NCI-H2081 (cell line): ENCODE results near the gene E2F4.

Source experiments
- DNase-seq, 2 experiments: peaks; one replicate each; lab custom pipeline; 2025; lab: John Stamatoyannopoulos, UW

The E2F4 gene

DNA sequence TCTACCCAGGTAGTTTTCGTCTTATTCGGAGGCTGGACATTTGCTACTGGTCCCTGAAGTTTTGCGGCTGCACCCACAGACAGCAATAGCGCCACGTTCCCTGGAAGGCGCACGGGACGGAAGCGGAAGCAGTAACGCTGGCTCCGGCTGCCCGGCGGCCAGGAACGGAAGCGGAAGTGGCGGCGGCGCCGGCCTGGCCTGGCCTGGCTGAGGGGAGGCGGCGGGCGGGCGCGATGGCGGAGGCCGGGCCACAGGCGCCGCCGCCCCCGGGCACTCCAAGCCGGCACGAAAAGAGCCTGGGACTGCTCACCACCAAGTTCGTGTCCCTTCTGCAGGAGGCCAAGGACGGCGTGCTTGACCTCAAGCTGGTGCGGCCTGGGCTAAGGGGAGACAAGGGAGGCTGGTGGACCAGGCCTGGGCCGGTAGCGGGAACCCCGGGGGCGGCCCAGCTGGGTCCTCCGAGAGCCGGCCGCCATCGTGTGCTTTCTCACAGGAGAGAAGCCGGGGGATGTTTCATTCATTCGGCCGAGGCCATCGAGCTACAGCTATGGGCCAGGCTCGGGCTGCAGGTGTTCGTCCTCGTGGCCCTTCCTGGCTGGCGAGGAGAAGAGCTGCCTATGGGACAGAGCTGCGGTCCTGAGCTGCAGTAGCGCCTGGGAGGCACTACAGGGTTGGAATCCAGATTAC is at the start of gene E2F4:
TSS of gene E2F4 (plus strand) at position 161 of the 687 bp plus-strand sequence. CDS start at position 234, 73 bp downstream.
- peak; percentile 83 to 89 for DNase-seq

- no peak for DNase-seq
Observed at GRCh38 chr16:67142342-67142741, 49.6 kb upstream of the E2F4 start.

DNA sequence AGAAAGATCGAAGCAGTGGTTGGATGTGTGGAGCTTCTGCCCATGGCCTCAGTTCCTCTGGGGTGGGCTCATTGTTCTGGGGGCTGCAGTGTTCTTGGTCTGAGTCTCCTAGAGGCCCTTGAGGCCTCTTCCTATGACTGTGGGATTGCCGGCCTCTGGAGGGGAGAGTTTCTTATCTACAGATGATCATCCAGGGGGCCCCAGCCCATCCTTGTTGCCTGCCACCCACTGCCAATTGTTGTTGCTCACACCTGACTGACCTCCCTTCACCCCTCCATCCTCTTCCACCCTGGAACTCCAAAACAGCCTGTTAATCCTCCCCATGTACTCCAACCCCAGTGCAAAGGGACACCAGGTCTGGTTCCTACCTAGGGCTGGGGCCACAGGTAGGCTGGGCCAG is 47.0 kb upstream of the E2F4 start:
- DNase-seq = no peak

DNA sequence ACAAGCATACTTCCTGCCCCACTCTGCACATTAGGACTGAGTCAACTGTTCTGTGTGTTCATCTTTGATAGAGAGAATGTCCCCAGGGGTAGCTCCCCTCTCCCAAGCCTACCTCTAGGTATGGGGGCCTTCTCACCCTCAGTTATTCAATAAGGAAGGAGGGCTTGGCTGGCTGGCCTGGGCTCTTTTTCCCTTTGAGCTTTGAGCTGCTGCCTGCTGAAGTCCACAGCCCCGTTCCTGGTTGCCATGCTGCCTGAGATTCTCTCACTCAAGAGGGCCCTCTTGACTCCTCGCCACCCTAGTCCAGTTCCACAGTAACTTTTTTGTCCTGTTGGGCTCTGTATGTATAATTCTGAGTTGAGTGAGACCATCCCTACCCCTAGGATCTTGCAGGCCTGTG is 46.2 kb upstream of the E2F4 start:
- DNase-seq = no peak

DNA sequence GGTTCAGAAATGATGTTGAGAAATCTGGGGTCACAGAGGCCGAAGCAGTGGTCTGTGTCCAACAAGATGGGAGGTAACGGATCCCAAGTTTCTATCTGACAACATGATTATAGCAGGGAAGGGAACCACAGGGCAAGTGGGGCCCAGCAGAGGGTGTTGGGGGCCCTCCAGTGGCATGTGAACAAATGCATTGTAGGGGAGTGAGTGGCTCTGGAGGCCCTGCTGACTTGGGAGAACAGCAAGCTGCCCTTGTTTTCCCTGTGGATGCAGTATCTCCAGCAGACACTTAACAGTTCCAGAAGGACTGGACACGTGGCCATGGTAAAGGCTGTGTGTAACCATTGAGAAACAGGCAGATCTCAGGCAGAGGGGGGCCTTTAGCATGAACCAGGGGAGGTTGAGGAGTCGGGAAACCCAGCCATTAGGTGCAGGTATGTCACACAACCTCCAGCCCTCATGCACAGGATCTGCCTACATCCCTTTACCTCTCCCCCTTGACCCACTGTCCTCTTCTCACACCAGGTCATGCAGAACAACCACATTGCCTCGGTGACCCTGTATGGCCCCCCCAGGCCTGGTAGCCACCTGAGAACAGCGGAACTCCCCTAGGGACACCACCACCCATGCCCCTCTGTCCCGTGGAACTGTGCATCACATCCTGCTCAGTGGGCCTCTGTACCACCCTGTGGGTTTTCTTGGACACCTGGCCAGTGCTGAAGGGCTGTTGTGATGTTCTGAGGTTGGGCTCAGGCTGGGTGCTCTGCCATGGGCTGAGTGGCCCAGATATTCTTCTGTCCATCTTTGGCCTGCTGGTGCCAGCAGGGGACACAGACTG is 45.2 kb upstream of the E2F4 start:
- no peak for DNase-seq

DNA sequence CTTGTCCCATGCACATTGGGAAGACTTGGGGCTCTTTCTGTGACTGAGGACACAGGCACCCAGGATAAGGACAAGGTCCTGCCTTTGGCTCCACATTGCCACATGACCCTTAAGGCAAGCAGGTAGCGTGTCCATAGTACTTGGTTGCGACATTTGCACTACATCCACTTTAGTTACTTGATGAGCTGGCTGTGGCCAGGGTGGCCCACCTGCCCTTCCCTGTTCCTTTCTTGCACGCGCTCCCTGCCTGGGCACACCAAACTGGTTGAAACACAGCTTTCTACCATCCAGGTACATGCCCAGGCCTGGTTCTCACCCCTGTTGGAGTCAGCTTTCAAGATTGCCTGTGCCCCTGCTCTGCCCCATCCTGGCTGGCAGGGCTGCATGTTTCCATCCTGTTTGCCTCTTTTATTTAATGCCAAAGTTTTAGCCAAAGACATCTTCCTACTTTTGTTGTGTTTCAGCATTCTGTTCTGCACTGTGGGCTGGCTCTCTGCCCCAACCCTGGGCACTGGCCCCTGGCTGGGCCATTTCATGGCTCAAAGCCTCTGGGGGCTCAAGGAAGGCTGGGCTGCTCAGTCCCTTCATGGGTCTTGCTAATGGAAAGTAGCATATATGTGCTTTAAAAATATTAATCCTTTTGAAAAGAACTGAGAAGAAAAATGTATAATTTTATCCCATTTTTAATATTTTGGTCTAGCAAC is 44.4 kb upstream of the E2F4 start:
- no peak for DNase-seq

DNA sequence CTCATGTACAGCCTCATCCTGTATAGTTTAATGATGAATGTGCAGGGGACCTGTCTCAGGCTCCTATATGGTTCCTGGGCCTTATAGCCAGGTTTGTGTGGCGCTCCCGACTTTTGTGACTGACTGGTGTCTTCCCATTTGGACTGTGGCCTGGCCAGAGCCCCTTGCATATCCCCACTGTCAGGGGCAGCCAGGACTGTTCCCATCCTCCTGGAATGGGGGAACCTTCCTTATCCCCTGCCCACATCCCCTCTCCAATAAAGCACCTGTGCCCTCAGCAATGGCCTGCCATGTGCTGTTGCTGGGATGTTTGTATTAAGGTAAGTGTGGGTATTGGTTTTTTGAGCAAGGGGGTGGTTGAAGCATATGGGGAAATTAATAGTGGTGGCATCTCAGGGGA is 43.7 kb upstream of the E2F4 start:
- DNase-seq = no peak

- DNase-seq = no peak
Observed at GRCh38 chr16:67148656-67149275, 43.2 kb upstream of the E2F4 start.

DNA sequence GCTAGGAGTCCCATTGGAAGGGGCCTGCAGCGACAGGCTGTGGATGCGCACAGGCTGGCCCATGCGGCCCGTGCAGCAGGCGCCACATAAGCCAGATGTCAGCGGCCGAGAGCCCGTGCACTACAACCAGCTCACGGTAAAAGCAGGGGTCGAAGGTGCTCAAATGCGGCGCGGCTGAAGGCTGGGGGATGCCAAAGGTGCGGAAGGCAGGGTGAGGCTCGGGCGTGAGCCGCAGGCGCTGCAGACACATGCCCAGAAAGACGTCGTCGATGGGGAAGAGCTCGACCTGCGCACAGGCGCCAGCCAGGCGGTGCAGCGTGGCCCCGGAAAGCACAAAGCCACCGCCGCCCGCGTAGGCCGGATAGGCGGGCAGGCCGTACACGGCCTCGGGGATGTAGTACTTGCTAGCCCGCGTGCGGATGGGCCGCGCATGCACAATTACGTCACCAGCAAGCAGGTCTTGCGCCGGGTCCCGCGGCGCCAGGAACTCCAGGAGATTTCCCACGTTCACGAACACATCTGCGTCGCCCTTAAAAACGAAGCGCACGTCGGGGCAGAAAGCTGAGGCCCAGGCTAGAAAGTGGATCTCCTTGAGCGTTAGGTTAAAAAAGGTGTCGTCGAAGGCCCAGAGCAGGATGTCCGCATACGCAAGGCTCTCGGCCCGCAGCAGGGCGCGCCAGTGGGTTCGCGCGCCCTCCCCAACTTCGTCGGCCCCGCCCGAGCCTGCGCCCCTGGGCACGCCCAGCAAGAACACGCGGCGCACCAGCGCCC is 42.5 kb upstream of the E2F4 start:
- no peak for DNase-seq

- DNase-seq = no peak
Observed at GRCh38 chr16:67150047-67150832, 41.7 kb upstream of the E2F4 start.

GRCh38 chr16:67150833-67151396 is 41.0 kb upstream of the E2F4 start, which contains the start of gene B3GNT9:
B3GNT9 (minus strand) TSS chr16:67150998; CDS start chr16:67150485, 513 bp downstream.
- peak; percentile 17 to 32 for DNase-seq

- no peak for DNase-seq
Observed at GRCh38 chr16:67151431-67152097, 40.4 kb upstream of the E2F4 start.

DNA sequence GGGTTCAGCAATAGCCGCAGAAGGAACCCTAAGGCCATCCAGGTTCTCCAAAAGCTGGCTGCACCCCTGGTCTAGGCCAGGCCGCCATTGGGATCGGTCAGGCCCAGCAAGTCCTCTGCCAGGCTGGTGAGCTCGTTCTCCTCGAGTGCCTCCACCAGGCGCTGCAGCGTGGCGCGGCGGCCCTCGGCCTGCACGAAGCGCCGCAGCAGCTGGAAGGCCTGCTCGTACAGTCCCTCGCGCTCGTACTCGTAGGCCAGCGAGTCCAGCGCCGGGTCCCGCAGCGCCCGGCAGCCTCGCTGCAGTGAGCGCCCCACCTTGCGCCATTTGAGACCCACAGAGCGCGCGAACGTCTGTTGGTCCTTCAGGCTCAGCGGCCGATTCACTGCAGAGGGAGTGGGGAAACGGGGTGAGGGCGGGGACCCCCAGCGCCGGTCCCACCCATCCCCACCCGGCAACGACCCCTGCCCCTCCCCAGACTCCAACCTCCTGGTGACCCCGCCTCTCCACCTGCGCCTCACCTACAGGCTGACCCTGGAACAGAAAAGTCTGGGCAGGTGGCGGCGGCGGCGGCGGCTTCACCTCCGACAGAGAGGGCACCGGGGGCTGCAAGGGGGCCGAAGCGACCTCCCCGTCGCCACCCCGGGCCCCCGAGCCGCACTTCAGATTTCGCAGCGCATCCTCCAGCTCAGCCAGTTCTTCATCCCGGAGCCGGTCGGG is 37.2 kb upstream of the E2F4 start:
- no peak for DNase-seq

DNA sequence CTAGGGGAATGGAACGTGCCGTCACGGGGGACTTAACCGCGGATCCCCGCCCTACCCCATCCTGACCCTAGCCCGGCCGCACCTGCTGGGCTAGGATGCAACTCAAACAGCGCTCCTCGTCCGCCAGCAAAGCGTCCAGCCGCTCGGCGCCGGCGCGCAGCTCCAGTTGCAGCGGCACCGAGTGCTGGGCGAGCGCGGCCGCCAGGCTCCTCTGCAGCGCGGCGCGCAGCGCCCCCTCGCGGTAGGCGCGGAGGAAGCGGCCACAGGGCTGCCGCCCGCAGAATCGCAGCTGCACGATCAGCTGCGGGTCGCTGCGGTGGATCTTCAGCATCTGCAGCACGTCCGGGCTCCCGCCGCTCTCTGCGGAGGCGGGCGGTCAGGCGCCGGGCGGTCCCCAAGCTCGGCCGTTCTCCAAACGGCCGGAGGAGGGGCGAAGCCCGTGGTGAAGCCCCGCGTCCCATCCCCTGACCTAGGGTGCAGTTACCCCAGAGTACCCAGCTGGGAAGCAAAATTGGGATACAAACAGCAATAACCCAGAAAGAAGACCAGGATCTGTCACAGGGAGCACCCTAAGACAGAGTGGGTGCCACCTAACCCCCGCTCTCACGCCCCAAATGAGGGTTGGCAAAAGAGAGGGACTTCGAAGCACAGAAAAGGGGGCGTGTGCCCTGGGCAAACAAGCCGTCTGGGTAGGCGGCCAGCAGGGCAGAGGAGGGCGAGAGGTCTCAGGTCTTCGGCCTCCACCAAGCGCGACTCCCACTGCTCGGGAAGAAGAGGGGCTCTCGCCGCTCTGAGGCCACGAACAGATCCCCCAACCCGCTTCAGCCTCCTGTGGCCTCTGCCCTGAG is 36.4 kb upstream of the E2F4 start:
- DNase-seq = peak; percentile 47 to 53

DNA sequence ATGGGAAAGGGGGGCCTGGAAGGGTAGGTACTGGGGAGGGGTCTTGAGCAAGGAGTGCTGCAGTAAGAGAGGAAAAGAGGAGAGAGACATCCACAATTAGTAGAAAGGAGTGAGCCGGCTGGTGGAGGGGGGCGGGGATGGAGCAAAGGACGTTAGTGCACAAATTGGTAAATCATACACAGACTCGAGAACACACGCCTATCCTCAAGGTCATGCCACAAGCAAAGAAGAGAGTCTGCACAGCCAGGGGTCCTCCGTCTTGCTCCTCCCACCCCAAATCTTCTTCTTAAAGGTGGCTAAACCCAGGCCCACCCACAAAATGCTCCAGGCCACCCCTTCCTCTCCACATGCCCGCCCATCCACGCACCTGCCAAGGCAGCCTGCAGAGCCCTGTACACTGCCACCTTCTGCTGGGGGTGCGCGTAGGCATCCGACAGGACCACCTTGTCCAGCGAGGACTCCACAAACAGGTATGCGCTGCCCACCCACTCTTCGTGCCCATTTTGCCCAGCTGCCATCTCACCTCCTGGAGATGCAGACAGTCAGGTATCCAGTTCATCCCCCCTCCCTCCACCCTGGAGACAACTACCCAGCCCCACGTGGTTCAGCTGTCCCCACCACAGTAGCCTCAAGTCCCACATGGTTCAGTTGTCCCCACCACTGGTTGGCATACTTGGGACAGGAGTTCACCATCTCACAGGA is 35.7 kb upstream of the E2F4 start:
- no peak for DNase-seq

- DNase-seq = no peak
Observed at GRCh38 chr16:67157106-67157748, 34.7 kb upstream of the E2F4 start.
